GM19328 (cell line): ENCODE data around the gene HGF.
"Not testable (repeated sequence)": the region's sequence is repeated elsewhere in the genome, so short reads cannot be mapped to it uniquely, and the experiment has no call there.

Experiments used
- ATAC-seq: cut with Tn5 transposase; IDR thresholded peaks from one replicate; pipeline ENCODE4 v1.9.1; 2021; ENCODE audit warnings: mild to moderate bottlenecking, moderate library complexity; ENCODE audit not compliant: unreplicated experiment

Gene HGF

DNA sequence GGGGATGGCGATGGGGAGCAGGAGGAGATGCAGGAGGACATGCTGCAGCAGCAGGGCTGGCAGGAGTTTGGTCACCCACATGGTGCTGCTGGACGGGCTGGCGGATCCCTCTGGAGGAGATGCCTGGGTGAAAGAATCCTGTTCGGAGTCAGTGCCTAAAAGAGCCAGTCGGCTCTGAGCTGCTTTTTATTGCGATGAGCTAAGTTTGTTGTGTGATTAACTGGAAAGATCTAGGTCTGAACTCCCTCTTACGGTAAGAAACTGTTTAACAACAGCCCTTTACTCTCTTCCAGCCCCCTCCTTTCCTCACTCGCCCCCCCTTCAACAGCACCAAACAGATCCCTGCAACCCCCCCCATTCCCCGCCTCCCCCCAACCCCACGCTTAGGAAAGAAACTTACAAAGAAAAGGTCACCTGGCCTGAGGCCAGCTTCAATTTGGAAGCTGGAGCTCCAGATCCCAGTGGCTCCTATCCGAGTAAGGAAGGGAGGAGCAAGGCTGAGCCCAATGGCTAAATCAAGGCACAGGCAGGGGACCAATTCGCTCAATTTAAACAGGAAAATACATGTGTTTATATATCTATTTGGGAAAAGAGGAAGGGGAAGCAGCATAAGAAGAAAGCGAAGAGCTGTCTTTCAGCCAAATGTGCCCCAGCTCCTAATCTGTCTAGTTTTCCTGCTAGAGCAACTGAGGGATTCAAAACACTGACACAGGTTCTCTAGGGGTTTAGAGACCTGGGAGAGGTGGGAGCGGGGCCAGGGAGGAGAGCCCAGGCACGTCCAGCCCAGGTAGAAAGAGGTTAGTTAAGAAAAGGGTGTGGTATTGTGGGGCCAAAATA lies at the start of gene HGF:
HGF (minus strand) TSS at position 157 of the 837 bp plus-strand sequence; CDS start at position 81, 76 bp downstream.
- no peak for ATAC-seq

DNA sequence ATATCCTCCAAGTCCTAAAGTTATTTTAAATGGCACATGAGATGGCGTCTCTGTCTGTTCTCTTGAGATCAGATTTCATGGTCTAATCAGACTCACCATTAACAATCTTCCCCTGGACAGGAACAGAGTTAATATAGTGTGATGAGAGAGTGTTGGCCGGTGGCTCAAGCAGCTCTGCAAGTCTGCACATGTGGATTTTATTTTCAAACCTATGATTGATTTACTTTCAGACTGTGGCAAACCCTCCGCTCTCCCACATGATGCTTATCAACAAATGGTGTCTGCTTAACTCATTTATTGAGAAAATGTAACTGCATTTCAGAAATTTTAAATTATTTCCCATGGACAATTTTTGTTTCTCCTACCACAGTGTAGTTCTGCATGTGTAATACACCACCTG lies 46.5 kb upstream of the HGF start:
- ATAC-seq, result no peak

DNA sequence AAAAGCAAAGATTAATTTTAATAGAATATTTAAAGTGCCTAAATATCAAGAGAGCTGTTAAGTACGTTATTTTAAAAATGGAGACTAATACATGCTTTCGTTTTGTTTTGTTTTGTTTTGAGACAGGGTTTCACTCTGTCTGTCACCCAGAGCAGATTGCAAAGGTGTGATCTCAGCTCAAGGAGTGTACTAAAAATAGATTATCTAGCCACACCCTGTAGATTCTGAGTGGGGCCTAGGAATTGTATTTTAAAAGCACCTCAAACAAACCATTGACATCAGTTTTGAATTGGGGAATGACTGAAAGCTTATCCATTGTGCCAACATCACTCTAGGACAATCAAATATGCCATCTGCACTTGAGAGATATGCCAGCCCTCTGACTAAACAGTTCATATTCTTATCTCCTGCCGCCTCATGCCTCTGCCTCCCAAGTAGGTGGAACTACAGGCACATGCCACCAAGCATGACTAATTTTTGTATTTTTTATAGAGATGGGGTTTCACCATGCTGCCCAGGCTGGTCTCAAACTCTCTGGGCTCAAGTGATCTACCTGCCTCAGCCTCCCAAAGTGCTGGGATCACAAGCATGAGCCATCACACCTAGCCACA lies 43.1 kb upstream of the HGF start:
- ATAC-seq, result peak; percentile 92

DNA sequence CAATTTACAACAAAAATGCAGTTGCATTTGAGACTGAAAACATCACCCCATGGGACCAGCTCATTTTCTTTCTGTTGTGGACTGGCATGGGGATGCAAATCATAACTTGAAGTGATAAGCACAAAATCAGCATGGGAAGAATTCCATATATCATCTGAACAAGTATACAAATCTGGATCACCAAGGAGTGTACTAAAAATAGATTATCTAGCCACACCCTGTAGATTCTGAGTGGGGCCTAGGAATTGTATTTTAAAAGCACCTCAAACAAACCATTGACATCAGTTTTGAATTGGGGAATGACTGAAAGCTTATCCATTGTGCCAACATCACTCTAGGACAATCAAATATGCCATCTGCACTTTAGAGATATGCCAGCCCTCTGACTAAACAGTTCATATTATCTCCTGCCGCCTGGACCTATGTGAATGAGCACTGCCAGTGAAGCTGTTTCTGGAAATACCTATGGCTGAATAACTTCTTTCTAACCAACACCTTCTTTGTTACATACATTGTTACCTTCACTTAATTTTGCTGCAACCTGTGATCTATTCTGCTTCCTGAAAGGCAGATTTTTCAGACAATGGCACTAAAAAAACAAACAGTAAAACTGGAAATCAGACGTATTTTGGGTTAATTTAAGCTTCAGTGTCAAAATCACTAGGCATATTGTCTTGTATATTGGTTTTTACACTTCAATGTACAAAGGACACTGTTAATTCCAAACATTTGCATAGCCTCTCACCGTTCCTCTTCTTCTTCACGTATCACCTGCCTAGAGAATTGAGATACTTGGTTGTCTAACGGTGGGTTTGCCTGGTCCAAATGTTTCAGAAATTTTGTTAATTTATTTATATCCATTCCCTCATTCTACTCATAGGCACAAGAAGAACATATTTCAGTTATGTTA lies 42.4 kb upstream of the HGF start:
- ATAC-seq, result peak; percentile 48

DNA sequence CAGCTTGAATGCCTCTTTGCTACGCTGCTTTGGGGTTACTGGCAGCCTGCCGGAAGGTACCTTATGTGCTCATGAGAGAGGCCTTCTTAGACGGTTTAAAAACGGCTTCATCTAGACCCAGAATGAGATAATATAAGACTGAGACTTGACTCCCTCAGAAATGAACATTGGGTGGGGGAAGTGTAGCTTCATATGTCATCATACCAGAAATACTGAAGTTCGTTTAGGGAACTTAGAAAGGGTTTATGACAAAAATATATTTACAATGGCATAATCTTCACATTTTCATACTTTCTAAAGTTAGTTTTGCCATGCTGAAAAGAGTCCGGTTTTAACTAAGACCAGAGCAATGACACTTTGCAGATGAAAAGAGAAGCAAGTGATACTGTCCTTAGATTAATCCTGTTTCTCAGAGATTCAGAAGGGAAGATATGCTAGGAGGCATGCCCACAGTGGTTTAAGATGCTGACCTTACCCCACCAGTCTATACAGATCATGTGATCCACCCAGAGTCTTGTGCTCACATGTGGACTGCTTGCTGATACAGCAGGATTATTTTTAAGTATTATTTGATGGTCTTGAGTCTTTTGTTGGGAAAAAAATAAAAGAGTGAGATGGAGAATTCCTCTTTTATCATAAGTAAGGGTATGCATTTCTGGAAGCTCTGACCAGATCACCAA lies 40.8 kb upstream of the HGF start:
- no peak for ATAC-seq

DNA sequence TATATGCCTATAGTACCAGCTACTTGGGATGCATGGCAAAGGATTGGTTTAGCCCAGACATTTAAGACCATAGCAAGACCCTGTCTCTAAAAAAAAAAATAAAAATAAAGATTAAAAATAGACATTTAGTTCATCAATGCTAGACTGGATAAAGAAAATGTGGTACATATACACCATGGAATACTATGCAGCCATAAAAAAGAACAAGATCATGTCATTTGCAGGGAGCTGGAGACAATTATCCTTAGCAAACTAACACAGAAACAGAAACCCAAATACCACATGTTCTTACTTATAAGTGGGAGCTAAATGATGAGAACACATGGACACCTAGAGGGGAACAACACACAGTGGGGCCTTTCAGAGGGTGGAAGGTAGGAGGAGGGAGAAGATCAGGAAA lies 38.5 kb upstream of the HGF start:
- ATAC-seq, result not testable (repeated sequence)

DNA sequence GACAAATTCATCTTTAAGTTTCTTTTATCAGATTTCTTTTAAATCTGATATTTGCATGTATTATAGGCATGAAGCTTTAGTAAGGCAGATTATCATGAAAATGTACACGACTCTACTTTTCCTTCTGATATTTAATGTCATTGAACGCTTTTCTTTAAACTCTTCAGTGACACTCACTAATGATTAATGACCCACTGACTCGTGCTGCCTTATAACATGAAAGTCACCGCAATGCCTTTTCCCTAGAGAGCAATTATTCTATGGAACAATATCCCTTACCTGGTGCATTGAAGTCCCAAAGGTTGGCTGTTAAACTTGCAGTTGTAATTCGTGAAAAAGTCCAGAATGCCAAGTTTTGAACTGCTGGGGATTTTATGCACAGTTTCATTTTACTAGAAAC lies 33.4 kb upstream of the HGF start:
- ATAC-seq, result no peak

DNA sequence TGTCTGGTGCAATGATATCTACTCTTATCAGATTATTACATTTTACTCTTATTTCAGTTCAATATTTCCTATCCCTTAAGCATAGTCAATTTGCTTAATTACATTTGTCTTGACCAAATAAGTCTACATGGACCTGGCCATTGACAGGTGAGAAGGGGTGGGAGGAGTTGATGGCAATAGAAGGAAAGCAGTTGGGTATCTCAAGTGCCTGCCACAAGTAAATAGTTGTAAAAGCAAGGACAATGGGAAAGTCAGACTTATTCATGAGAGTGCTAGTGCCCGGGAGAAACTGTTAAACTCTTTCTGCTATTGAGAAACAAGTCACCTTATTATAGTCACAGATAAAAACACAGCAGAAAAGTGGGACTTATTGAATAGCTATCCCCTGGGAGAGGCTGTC lies 32.4 kb upstream of the HGF start:
- no peak for ATAC-seq

DNA sequence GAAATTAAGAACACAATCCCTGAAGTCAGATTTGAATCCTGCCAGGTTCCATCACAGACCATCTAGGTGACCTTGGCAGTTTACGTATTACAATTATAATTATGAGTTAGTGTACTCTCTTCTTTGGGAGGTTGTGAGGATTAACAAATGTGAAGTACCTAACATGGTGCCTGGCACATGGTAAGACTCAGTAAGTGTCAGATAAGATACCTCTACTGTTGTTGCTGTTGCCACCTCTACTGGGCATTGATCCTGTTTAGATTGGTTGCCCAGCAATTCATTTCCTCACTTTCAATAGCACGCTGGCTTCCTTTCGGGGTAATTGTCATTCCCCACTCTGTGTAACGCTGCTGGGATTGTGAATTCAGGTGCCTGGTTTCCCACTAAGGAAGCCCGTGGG lies 31.7 kb upstream of the HGF start:
- no peak for ATAC-seq

DNA sequence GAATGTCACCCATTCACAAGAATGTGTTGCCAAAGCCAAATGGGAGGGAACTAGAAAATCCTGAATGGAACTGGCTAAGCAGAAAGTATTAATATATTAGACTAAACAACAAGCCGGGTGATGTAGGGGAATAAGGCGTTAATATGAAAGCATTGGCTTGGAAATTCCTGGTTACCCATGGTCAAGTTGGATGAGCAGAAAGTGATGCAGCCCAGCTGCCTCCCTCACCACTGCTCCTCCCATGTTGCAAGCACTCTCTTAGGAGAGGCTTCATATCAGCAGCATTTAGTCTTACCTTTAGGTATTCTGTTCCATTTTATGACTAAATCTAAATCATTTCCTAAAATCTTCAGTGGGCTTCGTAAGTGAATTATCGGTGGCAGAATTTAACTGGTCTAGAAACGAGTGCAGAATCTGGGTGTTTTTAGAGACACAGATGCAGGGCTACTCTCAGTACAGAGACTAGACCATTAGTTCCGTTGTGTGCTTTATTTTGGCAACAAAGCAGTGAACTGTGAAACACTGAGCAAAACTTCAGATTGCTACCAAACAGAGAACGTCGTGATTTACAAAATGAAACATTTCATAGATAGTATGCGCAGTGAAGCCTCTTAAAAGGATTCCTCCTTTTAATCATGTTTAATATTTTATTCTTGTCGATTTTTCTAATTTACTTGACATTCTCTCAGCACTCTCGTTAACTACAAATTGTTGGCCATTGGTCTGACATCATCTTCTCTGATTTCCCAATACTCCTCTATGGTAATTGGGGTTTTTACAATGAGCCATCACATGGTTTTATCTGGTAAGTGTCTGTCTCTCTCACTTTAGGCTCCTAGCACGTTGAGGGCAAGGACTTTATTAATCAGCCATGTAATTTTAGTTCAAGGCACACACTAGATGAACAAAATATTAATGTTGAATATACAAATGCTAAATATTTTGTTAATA lies 22.0 kb upstream of the HGF start:
- no peak for ATAC-seq

DNA sequence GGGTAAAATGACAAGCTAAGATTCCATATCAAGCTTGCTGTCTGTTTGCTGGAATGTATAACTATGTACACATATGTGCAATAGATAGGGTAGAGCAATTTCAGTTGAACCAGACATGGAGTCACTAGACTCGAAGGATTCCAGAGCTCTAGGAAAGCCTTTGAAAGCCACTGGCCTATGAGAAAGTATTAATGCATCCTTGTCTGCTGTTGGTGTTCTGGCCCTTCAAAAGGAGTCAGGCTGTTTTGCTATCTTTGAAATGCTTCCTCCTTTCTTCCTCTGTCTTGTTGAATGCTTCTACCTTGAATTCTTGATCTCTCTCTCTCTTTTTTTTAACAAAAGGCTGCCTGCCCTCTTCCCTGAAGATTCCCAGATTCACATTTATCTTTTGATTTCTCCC lies 20.8 kb upstream of the HGF start:
- no peak for ATAC-seq

DNA sequence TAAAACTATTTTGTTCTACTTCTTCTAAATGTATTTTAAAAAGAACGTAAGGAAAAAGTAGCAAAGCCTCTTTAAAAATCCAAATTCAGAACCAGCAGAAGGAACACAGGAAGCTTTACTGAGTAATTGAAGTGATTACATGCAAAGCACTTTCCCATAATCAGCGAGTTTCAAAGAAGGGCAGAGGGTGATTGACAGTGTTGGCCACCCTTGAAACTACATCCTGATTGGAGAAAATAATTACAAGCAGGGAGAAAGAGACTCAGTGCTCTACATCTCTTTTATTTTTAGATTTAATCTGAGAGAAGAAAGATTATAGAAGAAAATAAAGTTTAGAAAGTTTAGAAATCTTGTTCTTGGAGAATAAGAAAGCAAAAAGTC lies 20.3 kb upstream of the HGF start:
- ATAC-seq, result no peak

DNA sequence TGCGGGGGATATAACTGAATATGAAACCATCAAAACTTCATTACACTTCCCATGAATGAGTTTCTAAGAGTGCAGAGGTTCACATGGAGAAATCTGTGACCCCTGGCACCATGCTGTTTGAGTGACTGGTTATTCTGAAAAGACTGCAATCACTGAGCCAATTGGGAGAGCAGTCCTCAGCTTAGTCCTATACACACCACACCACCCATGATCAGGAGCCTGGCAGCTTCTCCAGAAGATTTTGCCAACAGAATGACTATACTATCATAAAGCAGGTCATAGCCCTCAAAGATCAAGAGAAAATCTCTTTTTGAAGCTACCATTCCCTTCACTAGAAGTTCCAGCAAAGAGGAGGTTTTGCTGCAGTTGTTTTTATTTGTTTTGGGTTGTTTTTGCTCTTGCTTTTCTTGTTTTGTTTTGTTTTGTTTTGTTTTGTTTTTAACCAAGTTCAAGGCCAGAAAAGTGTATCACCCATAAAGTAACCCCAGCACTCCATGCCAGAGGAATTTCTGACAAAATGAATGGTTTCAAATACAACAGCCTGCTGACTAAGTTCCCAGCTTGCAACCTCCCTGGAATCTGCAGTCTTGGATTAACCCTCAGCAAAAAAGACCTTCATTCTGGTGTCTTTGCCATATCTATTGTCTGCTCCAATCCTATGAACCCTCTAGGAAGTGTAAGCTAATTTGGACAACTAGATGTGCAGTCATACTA lies 19.7 kb upstream of the HGF start:
- ATAC-seq, result no peak

DNA sequence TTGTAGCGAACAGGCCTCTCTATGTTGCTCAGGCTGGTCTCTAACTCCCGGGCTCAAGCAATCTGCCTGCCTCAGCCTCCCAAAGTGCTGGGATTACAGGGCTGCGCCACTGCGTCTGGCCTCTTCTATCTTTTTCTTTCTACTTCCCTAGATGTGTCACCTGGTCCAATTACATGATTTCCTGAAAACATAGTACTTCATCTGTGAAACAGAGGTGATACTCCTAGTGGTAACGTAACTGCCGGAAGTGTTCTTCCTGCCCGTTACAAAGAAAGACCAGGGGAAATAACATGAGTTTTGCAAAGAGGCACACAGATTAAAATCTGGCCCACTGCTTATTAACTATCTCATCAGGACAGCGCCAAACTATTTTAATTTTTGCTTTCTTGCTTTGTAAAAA lies 18.4 kb upstream of the HGF start:
- no peak for ATAC-seq

DNA sequence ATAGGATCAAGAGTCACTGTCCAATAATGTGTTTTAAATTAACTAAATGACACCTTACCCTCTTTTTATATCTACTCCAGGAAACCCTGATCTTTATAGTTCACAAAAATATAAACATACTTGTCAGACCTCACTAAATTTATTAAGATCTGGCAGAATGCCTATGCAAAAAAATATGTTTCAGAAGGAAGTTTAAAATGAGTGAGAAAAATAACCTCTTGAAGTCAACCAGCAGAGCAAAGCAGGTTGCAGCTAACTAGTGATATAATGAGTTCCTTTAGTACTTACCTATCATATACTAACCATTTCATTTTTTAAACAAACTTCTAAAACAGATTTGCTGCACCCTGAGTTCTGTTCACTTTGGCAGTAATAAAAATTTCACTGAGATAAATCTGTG lies 14.0 kb upstream of the HGF start:
- ATAC-seq, result no peak

DNA sequence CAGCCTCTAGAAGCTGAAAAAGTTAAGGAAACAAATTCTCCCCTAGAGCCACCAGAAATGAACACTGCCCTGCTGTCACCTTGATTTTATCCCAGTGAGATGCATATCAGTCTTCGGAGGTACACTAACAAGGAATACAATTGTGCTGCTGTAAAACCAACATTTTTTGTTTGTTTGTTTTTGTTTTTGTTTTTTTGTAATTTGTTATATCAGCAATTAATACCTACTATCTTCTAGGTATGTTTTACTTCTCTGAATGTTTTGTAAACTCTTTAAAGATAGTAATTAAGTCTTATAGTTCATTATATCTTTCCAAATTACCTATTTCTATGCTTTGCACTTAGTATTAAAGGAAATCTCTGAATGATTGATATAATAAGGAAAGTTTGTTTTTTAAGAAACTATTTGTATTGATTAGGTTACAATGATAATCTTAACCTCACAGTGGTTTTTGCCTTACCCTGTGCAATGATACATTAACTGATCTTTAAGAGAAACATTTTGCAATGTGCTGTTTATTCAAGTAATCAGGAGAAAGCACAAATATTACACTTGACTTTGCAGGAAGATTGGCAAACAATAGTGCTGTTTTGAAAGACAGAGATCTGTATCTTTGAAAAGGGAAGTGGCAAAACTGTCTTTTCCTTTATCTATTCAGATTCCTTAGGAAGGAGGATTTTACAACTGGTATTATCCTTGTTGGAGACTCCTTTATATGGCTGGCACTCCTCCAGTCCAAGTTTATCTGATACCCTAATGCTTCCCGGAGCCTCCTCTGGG lies 11.3 kb upstream of the HGF start:
- no peak for ATAC-seq

DNA sequence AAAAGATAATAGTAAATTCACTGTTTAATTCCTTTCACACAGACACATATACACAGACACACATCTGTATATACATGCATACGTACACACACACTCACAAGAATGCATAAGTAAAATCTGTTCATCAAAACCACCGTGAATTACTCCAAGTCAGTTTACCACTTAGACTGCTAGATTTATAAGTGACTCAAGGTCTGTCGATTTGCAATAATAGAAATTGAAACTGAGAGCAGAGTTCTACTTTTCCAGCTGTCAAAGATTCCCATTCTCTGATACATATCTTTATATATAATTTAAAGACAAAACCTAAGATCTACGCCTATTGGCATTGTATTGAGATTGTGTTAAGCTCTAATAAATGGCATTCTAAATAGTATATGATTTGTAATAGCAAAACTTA lies 9.9 kb upstream of the HGF start:
- no peak for ATAC-seq

DNA sequence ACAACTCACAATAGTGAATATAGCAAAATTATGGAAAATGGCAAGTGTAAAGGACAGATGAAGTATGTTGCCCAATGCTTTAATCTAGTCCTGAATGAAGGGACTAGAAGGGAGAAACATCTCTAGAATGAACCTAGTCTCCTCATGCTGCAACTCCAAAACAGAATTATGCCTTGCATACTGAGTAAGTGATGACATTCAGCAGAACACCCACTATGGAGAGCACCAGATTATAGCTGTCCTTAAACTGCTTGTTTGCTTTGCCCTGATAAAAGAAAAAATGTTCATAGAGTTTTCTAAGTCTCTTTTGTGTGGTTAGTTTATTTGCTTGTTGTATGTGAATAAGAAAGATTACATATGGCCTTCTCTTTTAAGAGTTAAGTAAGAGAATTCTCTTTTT lies 7.8 kb upstream of the HGF start:
- no peak for ATAC-seq
